HS-5 (cell line): ENCODE measurements around the gene GCNT4.
A peak's percentile ranks its signal among the peaks of the same experiment; 100 is the strongest.

Experiments used
- DNase-seq: peaks from one replicate; pipeline ENCODE4 v3.0.0-alpha.2; 2012; ENCODE audit warnings: low read depth

The GCNT4 gene

GRCh38 chr5:75016896-75017295 is 35.5 kb downstream of the GCNT4 start:
- DNase-seq = no peak

GRCh38 chr5:75012748-75013147 is 39.6 kb downstream of the GCNT4 start:
- no peak for DNase-seq

- no peak for DNase-seq
These were observed 41.5 kb downstream of the GCNT4 start for GRCh38 chr5:75010838-75011237.

- no peak for DNase-seq
These were observed 42.6 kb downstream of the GCNT4 start for GRCh38 chr5:75009556-75010345.

- DNase-seq = peak; percentile 3
These were observed 45.2 kb downstream of the GCNT4 start for GRCh38 chr5:75006865-75007822.

- no peak for DNase-seq
These were observed 46.8 kb downstream of the GCNT4 start for GRCh38 chr5:75005561-75005960.
